ENCODE data around the gene CHCHD5.
"Not testable (repeated sequence)": the region's sequence is repeated elsewhere in the genome, so short reads cannot be mapped to it uniquely, and the experiment has no call there.

The CHCHD5 gene, protein sequence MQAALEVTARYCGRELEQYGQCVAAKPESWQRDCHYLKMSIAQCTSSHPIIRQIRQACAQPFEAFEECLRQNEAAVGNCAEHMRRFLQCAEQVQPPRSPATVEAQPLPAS

DNA sequence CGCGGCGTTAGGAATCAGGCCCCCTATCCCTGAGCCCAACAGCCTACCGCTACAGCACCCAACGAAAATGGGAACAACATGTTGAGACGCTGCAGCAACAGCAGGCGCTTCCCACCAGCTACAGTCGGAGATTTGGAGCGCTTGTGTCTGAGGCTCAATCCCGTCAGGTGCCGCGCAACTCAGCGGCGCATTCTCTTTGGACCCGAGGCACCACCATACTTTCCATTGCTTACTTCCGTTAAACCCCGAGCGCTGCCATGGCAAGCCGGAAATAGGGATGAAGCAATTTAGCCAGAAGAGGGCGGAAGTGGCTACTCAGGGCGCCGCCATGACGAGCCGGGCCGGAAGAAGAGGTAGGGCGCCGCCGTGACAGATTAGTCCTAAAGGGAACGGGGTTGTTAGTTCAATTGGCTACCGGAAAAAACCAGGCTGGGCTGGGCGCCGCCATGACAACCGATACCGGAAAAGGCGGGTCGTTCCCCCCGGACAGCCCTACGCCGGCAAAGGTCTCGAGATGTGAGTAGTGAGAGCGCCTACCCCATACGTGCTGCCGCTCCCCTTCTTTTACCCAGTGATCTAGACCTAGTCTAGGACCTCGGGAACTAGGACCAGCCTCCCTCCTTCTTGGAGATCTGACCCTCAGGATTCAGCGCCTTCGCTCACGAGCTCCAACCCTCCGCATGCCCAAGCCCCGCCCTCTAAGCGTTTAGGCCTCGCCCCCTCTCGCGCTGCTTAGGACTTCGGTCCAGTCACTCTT is at the start of gene CHCHD5:
Gene CHCHD5, plus strand, starts transcription at position 476 of the 757 bp plus-strand sequence. Its CDS starts 39 bp downstream, at position 515.
- peak; percentile 88 to 90 for DNase-seq (ENCODE audit: low read depth in 2 of 2)

DNA sequence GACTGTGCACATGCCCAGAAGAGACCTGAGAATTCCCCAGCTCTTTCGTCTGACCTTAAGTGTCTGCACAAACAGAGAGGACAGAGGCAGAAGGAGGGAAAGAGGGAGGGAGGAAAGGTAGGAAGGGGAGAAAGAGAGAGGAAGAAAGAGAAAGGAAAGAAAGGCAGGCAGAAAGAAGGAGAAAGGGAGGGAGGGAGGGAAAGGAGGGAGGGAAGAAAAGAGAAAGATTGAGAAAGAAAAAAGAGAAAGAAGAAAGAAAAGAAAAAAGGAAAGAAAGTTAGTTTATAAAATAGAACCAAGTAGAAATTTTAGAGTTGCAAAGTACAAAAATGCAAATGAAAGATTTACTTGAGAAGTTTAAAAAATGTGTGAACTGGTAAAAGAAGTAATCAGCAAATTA is 49.6 kb upstream of the CHCHD5 start:
- no peak for DNase-seq (ENCODE audit: low read depth in 2 of 2)

DNA sequence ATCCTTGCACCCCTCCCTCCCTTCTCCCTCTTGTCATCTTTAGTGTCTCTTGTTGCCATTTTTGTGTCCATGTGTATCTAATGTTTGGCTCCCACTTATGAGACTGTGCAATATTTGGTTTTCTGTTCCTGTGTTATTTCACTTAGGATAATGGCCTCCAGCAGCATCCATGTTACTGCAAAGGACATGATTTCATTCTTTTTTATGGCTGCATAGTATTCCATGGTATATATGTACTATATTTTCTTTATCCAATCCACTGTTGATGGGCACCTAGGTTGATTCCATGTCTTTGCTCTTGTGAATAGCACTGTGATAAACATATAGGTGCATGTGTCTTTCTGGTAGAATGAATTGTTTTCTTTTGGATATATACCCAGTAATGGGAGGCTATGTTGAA is 47.7 kb upstream of the CHCHD5 start:
- DNase-seq (ENCODE audit: low read depth in 2 of 2) = not testable (repeated sequence)

DNA sequence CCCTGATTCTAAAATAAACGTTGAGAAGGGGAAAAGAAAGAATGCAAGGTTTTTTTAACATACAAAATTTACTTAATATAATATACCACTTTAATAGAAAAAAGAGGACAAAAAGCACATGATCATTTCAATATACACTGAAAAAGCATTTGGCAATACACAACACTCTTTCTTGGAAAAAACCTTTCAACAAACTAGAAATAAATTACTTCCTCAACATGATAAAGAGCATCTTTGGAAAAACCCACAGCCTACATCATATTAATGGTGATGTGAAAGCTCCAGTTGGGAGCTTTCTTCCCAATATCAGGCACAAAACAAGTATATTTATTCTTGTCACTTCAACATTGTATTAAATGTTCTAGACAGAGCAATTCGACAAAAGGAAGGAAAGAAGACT is 45.1 kb upstream of the CHCHD5 start:
- DNase-seq (ENCODE audit: low read depth in 2 of 2) = no peak

DNA sequence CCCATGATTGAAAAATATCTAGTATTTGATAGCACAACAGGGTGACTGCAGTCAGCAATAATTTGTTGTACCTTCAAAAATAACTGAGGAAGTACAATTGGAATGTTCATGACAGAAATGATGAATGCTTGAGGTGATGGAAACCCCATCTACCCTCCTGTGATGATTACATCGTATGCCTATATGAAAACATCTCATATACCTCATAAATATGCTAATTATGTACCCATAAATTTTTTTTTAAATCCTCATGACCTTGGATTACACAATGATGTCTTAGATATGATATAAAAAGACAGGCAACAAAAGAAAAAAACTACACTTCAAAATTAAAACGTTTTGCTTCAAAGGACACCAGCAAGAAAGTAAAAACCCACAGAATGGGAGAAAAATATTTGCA is 43.5 kb upstream of the CHCHD5 start:
- DNase-seq (ENCODE audit: low read depth in 2 of 2) = no peak

DNA sequence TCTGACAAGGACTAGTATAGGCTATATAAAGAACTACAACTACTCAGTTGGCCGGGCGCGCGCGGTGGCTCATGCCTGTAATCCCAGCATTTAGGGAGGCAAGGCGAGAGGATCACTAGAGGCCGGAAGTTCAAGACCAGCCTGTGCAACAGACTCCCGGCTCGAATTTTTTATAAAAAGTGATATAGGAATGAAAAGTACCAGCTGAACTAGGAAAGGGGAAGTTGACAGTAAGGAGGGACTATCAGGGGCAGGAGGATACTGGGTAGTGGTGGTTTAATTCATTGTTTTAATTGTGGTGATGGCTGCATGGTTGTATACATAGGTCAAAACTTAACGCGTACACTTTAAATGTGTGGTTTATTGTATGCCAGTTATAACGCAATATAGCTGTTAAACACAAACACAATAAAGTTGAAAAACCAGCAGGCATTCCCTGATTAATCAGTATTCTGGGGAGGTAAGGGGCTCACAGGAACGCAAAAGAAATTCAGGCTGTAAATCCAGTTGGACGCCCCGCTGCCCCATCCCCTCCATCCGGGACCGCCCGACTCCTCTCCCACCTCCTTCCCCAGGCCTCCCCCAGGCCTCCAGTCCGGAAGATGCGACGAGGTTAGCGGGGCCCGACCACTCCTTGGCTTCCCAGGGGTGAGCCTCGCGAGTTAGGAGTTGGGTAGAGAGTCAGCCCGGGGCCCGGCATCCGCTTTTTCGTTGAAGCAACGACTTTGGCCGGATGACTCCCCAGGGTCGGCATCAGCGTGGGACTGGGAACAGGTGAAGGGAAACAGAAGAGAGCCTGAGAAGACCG is 42.9 kb upstream of the CHCHD5 start:
- DNase-seq (ENCODE audit: low read depth in 2 of 2) = peak in 1 of 2 experiments; percentile 9

DNA sequence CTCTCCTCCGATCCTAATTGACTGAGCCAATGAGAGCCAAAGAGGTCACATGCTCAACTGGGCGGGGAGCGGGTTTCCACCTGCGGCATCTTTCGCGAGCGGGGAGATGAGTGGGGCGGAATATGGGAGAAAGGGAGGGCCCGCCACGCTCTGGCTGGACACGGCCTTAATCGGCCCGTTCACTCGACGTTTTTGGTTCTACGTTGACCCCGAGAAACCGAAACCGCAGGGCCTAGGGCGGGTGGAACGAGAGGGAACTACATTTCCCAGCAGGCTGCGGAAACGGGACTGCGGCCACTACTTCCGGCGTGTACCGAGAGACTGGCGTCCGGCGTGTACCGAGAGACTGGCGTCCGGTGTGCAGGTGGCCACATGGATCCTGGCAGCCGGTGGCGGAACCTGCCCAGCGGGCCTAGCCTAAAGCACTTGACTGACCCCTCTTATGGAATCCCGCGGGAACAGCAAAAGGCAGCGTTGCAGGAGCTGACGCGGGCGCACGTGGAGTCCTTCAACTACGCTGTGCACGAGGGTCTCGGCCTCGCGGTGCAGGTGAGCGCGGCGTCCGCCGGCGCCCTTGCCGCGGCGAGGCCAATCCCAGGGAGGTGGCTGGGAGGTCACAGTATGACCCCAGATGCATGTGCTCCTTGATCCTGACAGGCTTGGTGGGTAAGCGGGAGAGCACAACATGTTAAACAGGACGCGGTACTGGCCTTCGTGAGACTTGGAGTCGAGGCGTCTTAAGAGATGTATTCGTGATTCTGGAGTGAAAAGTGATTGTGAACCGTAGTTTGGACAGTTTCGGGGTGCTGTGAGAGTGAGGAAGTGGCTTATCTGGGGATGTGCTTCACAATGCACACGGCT is 42.1 kb upstream of the CHCHD5 start, which contains the start of gene POLR1B:
Gene POLR1B, plus strand, starts transcription at position 343 of the 861 bp plus-strand sequence. Its CDS starts 30 bp downstream, at position 373.
- peak; percentile 60 to 70 for DNase-seq (ENCODE audit: low read depth in 2 of 2)

DNA sequence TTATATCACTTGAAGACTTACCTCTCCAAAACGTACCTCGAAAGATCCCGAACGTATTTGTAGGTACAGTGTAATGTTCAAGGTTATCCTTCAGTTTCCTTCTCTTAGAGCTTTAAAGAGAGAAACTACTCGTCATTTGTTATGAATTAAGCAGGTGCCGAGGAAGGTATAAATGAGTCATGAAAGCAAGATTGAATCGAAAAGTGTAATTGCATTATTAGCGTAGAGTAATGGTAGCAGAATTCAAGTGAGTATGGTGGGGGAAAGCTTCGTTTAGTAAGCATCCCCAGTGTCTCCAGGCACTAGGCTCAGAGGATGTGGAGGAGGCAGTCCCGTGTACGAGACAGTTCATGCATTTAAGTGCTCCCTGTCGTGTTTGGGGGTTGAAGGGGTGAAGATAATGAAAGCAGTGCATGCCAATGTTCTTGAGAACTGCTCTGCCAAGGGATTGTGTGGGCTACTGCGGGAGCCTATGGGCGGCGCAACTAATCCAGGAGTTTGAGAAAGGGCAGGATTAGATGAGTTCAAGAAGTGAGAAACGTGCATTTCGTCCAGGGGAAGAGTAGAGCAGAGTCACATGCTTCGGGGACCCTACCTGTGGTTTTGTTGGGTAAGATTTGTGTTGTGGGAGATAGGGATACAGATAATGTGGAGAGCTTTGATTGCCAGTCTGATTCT is 41.3 kb upstream of the CHCHD5 start:
- DNase-seq (ENCODE audit: low read depth in 2 of 2) = peak in 1 of 2 experiments; percentile 3

DNA sequence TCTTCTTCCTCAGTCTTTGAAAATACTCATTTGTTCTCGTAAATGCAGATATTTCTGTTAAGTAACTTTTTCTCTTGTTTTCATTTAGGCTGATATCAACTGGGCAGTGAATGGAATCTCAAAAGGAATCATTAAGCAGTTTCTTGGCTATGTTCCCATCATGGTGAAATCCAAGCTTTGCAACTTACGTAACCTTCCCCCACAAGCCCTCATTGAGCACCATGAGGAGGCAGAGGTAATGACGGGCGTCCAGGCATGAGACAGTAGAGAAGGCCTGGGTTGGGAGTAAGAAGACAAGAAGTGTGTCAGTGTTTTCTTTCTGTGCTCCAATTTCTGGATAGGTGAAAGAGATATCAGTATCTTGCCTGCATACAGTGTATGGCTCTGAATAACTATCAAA is 37.1 kb upstream of the CHCHD5 start:
- DNase-seq (ENCODE audit: low read depth in 2 of 2) = no peak

DNA sequence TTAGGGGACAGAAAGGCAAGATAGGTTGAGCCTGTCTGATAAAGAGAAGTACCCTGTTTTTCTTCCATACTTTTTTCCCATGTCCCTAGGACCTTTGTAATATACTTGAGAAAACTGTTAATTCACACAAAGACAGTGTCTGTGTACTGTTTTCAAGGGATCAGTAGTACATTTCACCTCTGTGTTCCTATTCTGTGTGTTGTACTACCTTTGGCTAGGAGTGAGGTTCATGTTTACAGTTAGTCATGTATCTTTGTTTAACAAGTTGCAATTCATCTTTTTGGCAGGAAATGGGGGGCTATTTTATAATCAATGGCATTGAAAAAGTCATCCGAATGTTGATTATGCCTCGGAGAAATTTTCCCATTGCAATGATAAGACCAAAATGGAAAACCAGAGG is 35.4 kb upstream of the CHCHD5 start:
- no peak for DNase-seq (ENCODE audit: low read depth in 2 of 2)

DNA sequence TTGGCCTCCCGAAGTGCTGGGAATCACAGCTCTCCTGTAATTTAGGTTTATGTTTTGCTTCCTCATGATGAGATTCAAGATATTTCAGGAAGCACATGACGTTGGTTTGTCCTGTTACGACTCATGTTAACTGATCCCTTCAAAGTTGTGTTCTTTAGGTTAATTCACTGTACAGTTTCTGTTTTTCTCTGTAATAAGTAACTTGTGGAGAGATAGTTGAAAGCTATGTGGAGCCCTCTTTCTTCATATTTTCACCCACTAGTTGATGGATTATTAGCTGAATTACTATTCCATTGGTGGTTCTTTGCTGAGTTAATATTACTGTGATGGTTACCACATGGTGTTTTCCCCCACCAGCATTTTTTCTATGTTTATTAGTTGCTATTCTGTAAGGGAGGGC is 18.3 kb upstream of the CHCHD5 start:
- DNase-seq (ENCODE audit: low read depth in 2 of 2) = no peak

DNA sequence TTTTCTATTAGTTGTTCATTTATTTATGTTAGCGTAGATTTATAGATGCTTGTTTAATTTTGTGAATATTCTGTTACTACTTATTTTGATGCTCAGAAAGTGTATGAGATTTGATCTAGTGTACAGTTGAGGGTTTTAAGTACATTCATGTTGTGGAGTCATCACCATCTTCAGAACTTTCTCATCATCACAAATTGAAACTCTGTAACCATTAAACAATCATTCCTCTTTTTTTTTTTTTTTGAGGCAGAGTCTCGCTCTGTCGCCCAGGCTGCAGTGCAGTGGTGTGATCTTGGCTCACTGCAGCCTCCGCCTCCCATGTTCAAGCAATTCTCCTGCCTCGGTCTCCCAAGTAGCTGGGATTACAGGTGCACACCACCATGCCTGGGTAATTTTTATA is 17.9 kb upstream of the CHCHD5 start:
- DNase-seq (ENCODE audit: low read depth in 2 of 2) = not testable (repeated sequence)

DNA sequence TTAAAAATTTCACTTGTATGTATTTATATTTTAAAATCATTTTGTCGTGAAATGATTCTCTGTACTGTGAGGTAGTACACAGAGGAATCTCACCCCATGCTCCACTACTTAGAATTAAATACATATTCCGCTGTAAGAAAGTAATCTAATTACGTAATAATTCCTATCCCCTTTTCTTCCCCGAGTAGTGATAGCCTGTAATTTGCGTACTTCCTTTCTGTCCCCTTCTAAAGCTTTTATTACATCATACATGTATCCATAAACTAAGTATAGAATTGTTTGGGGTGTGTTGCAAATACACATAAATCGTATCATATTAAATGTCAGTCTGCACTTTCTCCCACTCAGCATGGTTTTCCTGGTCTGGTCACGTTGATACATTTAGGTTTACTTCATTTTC is 12.4 kb upstream of the CHCHD5 start:
- no peak for DNase-seq (ENCODE audit: low read depth in 2 of 2)

DNA sequence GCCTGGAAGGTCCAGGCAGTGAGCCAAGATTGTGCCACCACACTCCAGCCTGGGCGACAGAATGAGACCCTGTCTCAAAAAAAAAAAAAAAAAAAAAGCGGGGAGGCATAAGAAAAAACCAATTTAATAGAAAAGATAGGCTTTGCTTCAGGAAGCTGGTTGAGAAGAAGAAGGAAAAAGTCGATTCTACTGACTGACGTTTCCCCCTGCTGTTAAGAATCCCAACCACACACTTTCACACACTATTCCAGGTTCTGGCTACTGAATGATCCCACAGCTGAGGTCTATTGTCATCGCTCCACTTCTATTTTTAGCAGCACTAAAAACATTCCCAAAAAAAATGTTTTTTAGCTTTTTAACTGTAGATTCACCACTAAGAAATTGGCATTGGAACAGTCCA is 6.7 kb upstream of the CHCHD5 start:
- DNase-seq (ENCODE audit: low read depth in 2 of 2) = no peak

DNA sequence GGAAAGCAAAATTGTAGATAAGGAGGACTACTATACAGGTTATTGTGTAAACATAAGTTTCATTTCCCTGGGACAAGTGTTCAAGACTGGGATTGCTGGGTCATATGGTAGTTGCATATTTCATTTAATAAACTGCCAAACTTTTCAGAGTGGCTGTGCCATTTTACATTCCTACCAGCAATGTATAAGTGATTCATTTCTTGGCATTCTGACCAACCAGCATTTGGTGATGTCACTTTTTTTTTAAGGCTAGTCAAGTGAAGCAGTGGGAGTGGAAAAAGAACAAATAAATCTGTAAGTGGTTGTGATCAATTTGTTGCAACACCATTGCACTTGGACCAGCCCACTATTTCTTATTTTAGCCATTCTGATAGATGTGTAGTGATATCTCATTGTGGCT is 5.2 kb upstream of the CHCHD5 start:
- DNase-seq (ENCODE audit: low read depth in 2 of 2) = no peak

DNA sequence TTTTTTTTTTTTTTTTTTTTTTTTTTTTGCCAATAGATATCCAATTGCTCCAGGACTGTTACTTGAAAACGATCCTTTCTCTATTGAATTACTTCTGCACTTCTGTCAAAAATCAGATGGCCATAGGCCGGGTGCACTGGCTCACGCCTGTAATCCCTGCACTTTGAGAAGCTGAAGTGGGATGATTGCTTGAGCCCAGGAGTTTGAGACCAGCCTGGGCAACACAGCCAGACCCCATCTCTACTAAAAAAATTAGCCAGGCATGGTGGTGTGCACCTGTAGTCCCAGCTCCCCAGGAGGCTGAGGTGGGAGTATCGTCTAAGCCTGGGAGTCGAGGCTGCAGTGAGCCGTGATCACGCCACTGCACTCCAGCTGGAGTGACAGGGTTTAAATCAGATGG is 4.3 kb upstream of the CHCHD5 start:
- no peak for DNase-seq (ENCODE audit: low read depth in 2 of 2)

DNA sequence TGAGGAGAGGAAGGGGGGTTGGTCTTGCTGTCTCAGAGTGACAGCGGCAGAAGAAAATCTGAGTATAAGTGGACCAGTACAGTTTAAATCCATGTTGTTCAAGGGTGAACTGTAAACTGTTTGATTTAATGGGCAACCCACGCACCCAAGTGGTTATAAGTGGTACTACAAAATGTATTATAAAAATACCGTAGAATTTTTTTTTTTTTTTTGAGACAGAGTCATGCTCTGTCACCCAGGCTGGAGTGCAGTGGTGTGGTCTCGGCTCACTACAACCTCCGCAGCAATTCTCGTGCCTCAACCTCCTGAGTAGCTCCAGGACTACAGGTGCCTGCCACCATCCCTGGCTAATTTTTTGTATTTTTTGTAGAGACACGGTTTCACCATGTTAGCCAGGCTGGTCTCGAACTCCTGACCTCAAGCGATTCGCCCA is 2.1 kb upstream of the CHCHD5 start:
- DNase-seq (ENCODE audit: low read depth in 2 of 2) = no peak

DNA sequence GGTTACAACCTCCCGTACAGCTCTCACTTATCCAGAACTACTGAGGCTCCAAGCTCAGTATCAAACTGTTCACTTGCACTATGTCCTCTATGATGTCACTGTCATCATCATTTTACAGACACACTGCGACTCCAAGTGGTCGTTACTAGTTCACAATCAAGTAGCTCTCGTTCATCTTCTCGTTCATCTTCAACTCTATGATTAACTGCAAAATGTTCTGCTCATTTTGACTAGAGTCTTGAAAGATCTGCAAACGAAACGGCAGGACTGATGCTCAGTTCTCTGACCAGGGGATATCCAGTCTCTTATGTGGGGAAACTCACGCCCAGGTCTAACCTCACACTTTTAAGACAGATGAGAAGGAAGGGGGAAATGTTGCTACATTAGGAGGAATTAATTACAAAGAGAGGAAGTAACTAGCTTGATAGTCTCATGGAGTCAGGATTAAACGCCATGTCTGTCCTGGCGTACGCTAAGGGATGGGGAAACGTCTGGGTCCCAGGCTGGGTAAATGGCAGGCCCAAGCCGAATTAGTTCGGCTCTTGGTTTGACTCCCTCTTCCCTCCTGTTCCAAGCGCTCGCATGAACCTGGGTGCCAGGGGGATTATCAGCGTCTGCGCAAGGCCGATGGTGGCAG is 794 bp upstream of the CHCHD5 start:
- no peak for DNase-seq (ENCODE audit: low read depth in 2 of 2)

DNA sequence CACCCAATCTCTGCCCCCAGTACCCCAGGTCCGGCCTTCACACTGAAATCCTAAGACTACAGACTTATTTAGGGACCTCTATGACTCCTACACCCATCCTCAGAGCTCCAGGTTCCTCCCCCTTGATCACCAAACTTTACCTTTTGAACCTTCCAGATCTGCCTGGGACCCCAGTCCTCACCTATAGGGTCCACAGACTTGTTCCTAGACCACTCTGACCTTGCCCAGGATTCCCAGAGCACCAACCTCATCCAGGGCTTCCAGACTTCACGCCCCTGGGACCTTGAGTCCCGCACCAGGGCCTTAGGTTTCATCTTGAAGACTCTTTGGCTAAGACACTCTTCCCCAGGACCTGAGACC is 462 bp downstream of the CHCHD5 start:
- DNase-seq (ENCODE audit: low read depth in 2 of 2) = no peak

DNA sequence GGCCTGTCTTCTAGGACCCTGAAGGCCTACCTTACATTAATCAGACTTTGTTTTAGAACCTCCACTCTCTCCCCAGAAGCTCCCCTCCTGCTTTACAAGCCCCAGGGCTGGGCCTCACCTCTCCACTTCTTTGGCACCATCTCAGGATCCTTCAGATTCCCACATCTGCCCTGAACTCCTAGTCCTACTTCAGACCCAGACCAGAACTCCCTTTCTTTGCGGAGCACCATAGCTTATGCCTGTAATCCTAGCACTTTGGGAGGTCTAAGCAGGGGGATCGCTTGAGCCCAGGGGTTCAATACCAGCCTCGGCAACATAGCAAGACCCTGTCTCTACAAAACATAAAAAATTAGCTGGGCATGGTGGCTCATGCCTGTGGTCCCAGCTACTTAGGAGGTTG is 991 bp downstream of the CHCHD5 start:
- no peak for DNase-seq (ENCODE audit: low read depth in 2 of 2)

Data from stimulated activated CD4-positive, alpha-beta T cell treated with anti-CD3 and anti-CD28 coated beads, Interleukin-12 subunit alpha, Interleukin-12 subunit beta, amount 100 ng/mL, for 24 hours (primary cell).